ENCODE data around the gene RASAL3.

- TF ChIP-seq NPAS2 (CRISPR knock-in tag; IDR thresholded peaks at IDR 0.05; ENCODE audit: borderline replicate concordance) (no peak), CTCF (IDR thresholded peaks at IDR 0.05) (no peak), EHMT2 (IDR thresholded peaks at IDR 0.05; ENCODE audit: low read depth) (no peak), REST (IDR thresholded peaks at IDR 0.05) (no peak), EP300 (IDR thresholded peaks at IDR 0.05) (no peak), FOXS1 (CRISPR knock-in tag; IDR thresholded peaks at IDR 0.05) (no peak), CHD4 (IDR thresholded peaks at IDR 0.05; ENCODE audit: borderline replicate concordance) (no peak), ZC3H11A (IDR thresholded peaks at IDR 0.05) (no peak), HMGXB4 (CRISPR knock-in tag; IDR thresholded peaks at IDR 0.05; ENCODE audit: borderline replicate concordance) (no peak), KDM5A (IDR thresholded peaks at IDR 0.05) (no peak), MAFK (IDR thresholded peaks at IDR 0.05; ENCODE audit: partially characterized antibody) (no peak)
Measured at GRCh38 chr19:15498156-15498858, 34.0 kb upstream of the RASAL3 start.
